RWPE2 (cell line): Measurements from ENCODE around the gene CRACDL.

Source experiments
- ATAC-seq: fragments of 200-7000 bp; cut with Tn5 transposase; 3 replicates; pipeline ENCODE4 v1.9.1; 2021; ENCODE audit warnings: low read depth
- DNase-seq: peaks from one replicate; pipeline ENCODE4 v3.0.0-alpha.2; 2020; ENCODE audit warnings: low spot score
- H3K27ac ChIP-seq: fragments of 450-650 bp; 2 replicates; pipeline ENCODE4 v1.5.1; 2017; ENCODE audit warnings: mild to moderate bottlenecking; ENCODE audit not compliant: poor library complexity, severe bottlenecking
- H3K27me3 ChIP-seq: fragments of 250-450 bp; sonication (Bioruptor Pico); 2 replicates; pipeline ENCODE4 v1.5.1; 2021; ENCODE audit warnings: mild to moderate bottlenecking, moderate library complexity; ENCODE audit not compliant: insufficient read depth, poor library complexity, severe bottlenecking
- H3K36me3 ChIP-seq: fragments of 250-450 bp; sonication (Bioruptor Pico); 2 replicates; pipeline ENCODE4 v1.5.1; 2020; ENCODE audit warnings: low read depth, mild to moderate bottlenecking, moderate library complexity
- H3K4me1 ChIP-seq: fragments of 250-450 bp; sonication (Bioruptor Pico); 2 replicates; pipeline ENCODE4 v1.5.1; 2021; ENCODE audit warnings: mild to moderate bottlenecking, moderate library complexity; ENCODE audit not compliant: insufficient read depth, poor library complexity, severe bottlenecking
- H3K4me3 ChIP-seq: fragments of 250-450 bp; sonication (Bioruptor Pico); 2 replicates; pipeline ENCODE4 v1.5.1; 2021; ENCODE audit warnings: mild to moderate bottlenecking, moderate library complexity; ENCODE audit not compliant: severe bottlenecking
- H3K9me3 ChIP-seq: fragments of 250-450 bp; sonication (Bioruptor Pico); 2 replicates; pipeline ENCODE4 v1.5.1; 2021; ENCODE audit warnings: mild to moderate bottlenecking, moderate library complexity; ENCODE audit not compliant: severe bottlenecking
- TF ChIP-seq, protein P1 (sequence below): fragments of 450-650 bp; IDR thresholded peaks from one replicate; pipeline ENCODE4 v1.5.1; 2017; ENCODE audit warnings: mild to moderate bottlenecking, moderate library complexity; ENCODE audit not compliant: poor library complexity, severe bottlenecking

Gene CRACDL

DNA sequence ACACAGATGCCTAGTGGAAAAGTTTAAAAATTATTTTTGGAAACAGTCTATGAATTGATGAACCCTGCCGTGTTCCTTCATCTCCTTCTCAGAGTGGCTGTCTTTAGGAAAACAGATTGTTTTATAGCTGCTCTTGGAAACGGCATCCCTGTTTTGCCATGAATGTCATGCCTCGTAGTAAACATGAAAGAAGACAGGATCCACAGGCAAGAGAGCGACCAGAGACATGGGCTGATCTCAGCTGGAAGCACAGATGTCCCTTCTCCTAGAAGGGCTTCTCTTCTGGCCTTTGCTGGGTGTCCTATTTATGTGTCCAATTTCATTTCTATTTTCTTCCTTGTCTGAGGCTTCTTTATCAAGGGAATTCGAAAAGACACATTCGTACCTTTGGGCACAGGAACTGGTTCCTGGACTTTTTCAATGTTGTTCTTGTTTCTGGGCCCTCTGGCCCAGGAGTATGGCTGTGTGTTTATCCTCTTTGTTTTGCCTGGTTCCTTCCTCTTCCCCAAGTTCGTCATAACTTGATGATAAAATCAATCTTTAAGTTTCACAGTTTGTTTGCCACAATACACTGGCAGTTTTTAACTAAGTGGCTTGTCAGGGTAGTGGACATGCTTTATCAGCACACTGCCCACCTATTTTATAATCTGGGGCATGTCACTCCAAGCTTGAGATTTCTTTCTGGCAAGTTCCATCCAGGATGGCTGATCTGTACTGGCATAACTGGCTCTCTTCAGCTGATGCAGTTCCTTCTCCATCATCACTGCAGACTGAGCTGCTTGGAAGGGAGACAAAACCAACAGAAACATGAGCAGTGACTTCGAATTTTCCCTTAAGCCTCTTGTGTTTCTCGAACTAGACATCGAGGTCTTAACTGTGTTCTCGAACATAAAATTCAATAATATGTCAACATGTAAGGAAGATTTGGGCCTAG lies 141.9 kb downstream of the CRACDL start:
- no peaks in the 10 kb centered on the region for H3K27me3 ChIP-seq
- no peaks in the 10 kb centered on the region for H3K9me3 ChIP-seq
- DNase-seq (no peak), ATAC-seq (no peak)
- H3K27ac ChIP-seq: peak overlapping the region; percentile 44
- no peaks in the 10 kb centered on the region for H3K36me3 ChIP-seq
- peaks cover 21% of the 10 kb centered on the region for H3K4me1 ChIP-seq
- no peak overlapping the region for H3K4me3 ChIP-seq
- TF ChIP-seq, protein P1, sequence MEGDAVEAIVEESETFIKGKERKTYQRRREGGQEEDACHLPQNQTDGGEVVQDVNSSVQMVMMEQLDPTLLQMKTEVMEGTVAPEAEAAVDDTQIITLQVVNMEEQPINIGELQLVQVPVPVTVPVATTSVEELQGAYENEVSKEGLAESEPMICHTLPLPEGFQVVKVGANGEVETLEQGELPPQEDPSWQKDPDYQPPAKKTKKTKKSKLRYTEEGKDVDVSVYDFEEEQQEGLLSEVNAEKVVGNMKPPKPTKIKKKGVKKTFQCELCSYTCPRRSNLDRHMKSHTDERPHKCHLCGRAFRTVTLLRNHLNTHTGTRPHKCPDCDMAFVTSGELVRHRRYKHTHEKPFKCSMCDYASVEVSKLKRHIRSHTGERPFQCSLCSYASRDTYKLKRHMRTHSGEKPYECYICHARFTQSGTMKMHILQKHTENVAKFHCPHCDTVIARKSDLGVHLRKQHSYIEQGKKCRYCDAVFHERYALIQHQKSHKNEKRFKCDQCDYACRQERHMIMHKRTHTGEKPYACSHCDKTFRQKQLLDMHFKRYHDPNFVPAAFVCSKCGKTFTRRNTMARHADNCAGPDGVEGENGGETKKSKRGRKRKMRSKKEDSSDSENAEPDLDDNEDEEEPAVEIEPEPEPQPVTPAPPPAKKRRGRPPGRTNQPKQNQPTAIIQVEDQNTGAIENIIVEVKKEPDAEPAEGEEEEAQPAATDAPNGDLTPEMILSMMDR: no peak

DNA sequence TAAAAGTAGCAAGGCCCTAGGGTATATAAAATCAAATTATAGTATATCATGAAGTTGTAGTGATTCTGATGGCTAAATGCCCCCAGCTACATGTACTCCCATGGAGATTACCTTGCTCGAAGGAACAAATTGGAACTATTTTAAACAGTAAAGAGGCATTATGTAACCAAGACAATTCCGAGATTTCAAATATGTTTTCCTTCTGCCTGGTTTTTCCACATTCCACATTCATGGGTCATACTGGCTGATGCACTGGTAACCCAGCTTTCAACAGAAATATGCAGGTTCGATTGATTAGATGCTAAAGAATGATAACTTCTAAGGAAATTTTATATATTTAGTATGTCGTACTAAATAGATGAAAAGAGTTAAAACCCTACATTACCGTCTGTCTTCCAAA lies 142.8 kb downstream of the CRACDL start:
- ATAC-seq (peak; percentile 89), DNase-seq (no peak)
- Histone ChIP-seq H3K4me3 (no peak overlapping the region), H3K4me1 (peaks cover 21% of the 10 kb centered on the region), H3K27me3 (no peaks in the 10 kb centered on the region), H3K9me3 (no peaks in the 10 kb centered on the region), H3K36me3 (no peaks in the 10 kb centered on the region), H3K27ac (peak overlapping the region; percentile 44)
- TF ChIP-seq, protein P1: no peak

DNA sequence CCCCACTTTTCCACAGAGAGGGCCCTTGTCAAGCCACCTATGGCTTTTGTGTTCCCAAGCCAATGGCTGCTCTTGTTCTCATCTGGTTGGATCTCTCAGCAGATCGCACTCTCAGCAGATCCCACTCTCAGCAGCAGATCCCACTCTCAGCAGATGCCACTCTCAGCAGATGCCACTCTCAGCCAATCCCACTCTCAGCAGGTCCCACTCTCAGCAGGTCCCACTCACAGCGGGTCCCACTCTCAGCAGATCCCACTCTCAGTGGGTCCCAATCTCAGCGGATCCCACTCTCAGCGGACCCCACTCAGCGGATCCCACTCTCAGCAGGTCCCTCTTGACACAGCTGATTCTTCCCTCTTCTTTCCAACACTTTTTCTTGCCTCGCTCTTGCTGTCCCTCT lies 145.8 kb downstream of the CRACDL start:
- H3K27me3 ChIP-seq: no peaks in the 10 kb centered on the region
- no peak overlapping the region for H3K27ac ChIP-seq
- TF ChIP-seq, protein P1: no peak
- no peak for DNase-seq
- ATAC-seq: no peak
- no peaks in the 10 kb centered on the region for H3K36me3 ChIP-seq
- H3K4me3 ChIP-seq: no peak overlapping the region
- H3K9me3 ChIP-seq: no peaks in the 10 kb centered on the region
- peaks cover 21% of the 10 kb centered on the region for H3K4me1 ChIP-seq

DNA sequence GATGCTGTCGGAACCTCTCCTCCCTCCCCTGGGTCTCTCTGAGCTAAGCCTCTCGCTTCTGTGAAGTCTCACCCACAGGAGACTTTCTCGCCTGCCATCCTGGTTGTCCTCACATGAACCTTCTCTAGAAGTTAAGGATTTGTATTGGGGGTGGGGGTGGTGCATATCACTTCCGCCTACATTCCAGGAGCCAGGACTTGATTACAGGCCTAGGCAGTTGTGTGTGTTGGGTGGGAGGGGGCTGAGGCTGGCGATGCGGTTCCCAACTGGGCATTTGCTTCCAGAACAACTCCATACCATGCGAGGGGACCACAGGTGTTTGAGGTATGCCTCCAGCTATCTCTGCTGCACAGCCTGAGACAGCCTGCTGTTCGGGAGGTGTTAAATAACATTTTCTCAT lies 148.3 kb downstream of the CRACDL start:
- TF ChIP-seq, protein P1: no peak
- no peak overlapping the region for H3K27ac ChIP-seq
- no peak overlapping the region for H3K4me3 ChIP-seq
- no peaks in the 10 kb centered on the region for H3K27me3 ChIP-seq
- ATAC-seq (no peak), DNase-seq (no peak)
- H3K36me3 ChIP-seq: no peaks in the 10 kb centered on the region
- peaks cover 1% of the 10 kb centered on the region for H3K9me3 ChIP-seq
- peaks cover 3% of the 10 kb centered on the region for H3K4me1 ChIP-seq

DNA sequence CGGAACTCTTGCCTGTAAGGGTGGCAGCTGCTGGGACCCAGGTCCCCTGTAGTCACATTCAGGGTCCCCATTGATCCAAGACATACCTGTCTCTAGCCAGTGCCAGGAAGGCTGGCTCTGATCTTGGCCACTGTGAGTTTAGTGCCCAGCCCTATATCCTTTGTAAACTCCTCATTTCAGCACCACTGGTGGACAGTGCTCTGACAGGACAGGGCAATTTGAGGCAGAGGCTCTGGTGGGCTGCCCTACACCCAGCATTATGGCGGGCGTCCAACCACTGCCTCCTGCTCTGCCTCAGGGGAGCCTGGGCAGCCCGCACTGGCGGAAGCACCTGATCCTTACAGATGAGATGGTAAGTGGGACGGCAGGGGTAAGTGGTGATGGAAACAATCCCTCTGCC lies 149.8 kb downstream of the CRACDL start:
- no peaks in the 10 kb centered on the region for H3K36me3 ChIP-seq
- H3K4me3 ChIP-seq: no peak overlapping the region
- DNase-seq (no peak), ATAC-seq (no peak; the same call in 2 of the 3 replicates)
- peaks cover 9% of the 10 kb centered on the region for H3K9me3 ChIP-seq
- TF ChIP-seq, protein P1: no peak
- no peak overlapping the region for H3K27ac ChIP-seq
- H3K27me3 ChIP-seq: no peaks in the 10 kb centered on the region
- no peaks in the 10 kb centered on the region for H3K4me1 ChIP-seq
